Measurements from ENCODE around the gene NFYC.

Gene NFYC

DNA sequence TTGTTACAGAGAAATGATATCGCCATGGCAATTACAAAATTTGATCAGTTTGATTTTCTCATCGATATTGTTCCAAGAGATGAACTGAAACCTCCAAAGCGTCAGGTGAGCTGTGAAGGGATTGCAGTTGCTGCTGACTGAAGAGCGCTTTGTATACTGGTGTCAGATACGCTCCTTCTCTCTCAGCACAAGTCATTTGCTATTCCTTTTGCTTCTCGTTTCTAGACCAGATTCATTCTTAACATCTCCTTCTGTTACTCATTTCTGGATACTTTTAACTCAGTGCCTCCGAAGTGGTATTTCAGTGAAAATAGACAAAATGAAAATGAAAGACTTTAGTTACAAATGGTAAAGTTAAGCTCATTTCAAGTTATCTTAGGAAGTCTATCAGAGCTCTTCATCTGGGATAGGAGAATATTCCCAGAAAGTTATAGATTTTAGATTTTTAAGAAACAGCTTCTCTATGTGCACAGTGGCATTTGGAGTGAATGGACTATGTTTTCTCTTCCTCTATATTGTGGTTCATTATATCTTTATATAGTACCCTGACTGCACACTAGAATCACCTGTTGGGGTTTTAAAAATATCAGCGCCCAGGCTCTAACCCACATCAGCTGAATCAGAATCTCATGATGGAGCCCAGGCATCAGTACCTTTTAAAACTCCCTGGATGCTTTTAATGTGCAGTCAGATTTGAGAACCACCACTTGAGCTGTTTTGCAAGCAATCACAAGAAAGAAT is 61.8 kb downstream of the NFYC start:
- Histone ChIP-seq H3K27me3 (no peaks in the 10 kb centered on the region), H3K4me3 (ENCODE audit: low read depth in 1 of 2, low read length in 1 of 2) (no peak overlapping the region), H3K9me3 (no peaks in the 10 kb centered on the region), H3K27ac (no peak overlapping the region), H3K36me3 (peaks cover 97% of the 10 kb centered on the region), H3K4me1 (ENCODE audit: control insufficient read depth in 1 of 2, insufficient read depth in 1 of 2, low read depth in 1 of 2, low read length in 1 of 2) (no peaks in the 10 kb centered on the region)
- TF ChIP-seq, protein P1, sequence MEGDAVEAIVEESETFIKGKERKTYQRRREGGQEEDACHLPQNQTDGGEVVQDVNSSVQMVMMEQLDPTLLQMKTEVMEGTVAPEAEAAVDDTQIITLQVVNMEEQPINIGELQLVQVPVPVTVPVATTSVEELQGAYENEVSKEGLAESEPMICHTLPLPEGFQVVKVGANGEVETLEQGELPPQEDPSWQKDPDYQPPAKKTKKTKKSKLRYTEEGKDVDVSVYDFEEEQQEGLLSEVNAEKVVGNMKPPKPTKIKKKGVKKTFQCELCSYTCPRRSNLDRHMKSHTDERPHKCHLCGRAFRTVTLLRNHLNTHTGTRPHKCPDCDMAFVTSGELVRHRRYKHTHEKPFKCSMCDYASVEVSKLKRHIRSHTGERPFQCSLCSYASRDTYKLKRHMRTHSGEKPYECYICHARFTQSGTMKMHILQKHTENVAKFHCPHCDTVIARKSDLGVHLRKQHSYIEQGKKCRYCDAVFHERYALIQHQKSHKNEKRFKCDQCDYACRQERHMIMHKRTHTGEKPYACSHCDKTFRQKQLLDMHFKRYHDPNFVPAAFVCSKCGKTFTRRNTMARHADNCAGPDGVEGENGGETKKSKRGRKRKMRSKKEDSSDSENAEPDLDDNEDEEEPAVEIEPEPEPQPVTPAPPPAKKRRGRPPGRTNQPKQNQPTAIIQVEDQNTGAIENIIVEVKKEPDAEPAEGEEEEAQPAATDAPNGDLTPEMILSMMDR (IDR thresholded peaks at IDR 0.05): no peak

DNA sequence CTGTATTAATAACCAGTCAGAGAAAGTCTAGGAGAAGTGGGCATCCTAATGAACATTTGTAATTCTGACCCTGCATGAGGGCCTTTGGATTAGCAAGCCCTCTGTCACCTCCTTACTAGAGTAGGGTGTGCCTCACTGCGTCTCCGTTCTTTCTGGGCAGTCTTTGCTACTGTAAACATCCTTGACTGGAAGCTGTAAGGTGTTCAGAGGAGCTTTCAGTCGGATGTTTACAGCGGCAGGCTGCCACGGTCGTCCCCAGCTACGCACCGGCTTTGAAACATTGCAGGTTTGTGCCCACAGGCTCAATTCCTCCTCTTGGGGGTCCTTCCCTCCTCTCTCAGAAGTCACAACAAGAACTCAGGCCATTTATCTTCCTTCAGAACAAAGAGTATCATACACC is 62.7 kb downstream of the NFYC start:
- TF ChIP-seq, protein P1 (IDR thresholded peaks at IDR 0.05): no peak
- H3K27ac ChIP-seq: no peak overlapping the region
- no peaks in the 10 kb centered on the region for H3K27me3 ChIP-seq
- no peaks in the 10 kb centered on the region for H3K9me3 ChIP-seq
- H3K4me3 ChIP-seq (ENCODE audit: low read depth in 1 of 2, low read length in 1 of 2): no peak overlapping the region
- H3K36me3 ChIP-seq: peaks cover 97% of the 10 kb centered on the region
- no peaks in the 10 kb centered on the region for H3K4me1 ChIP-seq (ENCODE audit: control insufficient read depth in 1 of 2, insufficient read depth in 1 of 2, low read depth in 1 of 2, low read length in 1 of 2)

DNA sequence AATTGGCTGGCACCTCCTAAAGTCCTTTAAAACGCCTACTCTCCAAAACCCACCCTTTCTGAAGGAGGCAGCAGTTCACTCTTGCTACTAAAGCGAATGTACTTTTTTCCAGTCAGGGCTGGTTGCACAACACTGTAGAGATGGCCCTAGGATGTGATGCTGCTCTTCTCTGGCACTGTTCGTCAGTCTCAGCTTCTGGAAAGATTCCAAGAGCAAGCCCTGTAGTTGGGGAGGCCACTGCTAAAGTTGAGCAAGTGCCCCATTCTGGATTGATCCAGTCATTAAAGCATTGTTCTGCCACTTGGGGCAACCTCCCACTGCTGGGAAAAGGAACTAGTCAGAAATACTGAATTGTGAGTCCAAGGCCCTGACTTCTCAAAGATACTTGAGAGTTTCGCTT is 63.6 kb downstream of the NFYC start:
- Histone ChIP-seq H3K27ac (no peak overlapping the region), H3K4me3 (ENCODE audit: low read depth in 1 of 2, low read length in 1 of 2) (no peak overlapping the region), H3K4me1 (ENCODE audit: control insufficient read depth in 1 of 2, insufficient read depth in 1 of 2, low read depth in 1 of 2, low read length in 1 of 2) (no peaks in the 10 kb centered on the region), H3K36me3 (peaks cover 97% of the 10 kb centered on the region), H3K27me3 (no peaks in the 10 kb centered on the region), H3K9me3 (no peaks in the 10 kb centered on the region)
- TF ChIP-seq, protein P1 (IDR thresholded peaks at IDR 0.05): no peak

DNA sequence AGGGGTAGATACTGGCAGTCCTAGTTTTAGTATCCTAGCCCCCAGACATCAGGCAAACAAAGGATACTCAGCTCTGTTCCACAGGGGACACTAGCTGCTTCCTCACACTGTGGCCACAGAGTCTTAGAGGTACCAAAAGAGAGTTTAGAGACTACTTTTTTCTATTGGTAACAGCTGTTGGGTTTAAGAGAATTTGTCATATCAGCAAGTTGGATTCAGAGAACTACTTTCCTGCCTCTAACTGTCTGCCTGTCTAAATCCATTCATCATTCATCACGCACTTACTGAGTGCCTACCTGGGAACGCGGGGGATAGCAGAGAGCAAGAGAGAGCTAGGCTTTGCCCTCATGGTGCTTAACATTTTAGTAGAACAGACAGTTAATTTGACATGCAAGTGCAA is 65.0 kb downstream of the NFYC start:
- Histone ChIP-seq H3K4me3 (ENCODE audit: low read depth in 1 of 2, low read length in 1 of 2) (no peak overlapping the region), H3K4me1 (ENCODE audit: control insufficient read depth in 1 of 2, insufficient read depth in 1 of 2, low read depth in 1 of 2, low read length in 1 of 2) (no peaks in the 10 kb centered on the region), H3K27me3 (no peaks in the 10 kb centered on the region), H3K36me3 (peaks cover 97% of the 10 kb centered on the region), H3K9me3 (no peaks in the 10 kb centered on the region), H3K27ac (no peak overlapping the region)
- TF ChIP-seq, protein P1 (IDR thresholded peaks at IDR 0.05): no peak

DNA sequence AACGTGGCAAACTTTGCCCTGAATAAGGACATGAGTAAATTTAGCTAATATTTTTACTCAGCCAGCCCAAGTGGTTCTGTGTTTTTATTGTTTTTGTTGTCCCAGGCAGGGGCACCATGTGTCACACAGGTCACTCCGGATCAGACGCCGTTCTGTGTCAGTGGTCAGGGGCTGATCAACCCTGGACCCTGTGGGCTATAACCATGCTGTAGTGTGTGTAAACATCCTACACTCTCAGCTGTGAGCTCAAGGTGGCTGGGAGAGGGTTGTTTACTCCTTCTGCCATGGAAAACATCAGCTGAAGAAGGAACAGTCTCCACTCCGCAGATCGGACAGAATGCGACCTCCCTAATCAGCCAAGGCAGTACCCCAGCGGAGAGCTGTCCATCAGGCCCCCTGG is 65.6 kb downstream of the NFYC start:
- Histone ChIP-seq H3K36me3 (peaks cover 97% of the 10 kb centered on the region), H3K27ac (no peak overlapping the region), H3K9me3 (no peaks in the 10 kb centered on the region), H3K27me3 (no peaks in the 10 kb centered on the region), H3K4me3 (ENCODE audit: low read depth in 1 of 2, low read length in 1 of 2) (no peak overlapping the region), H3K4me1 (ENCODE audit: control insufficient read depth in 1 of 2, insufficient read depth in 1 of 2, low read depth in 1 of 2, low read length in 1 of 2) (no peaks in the 10 kb centered on the region)
- TF ChIP-seq, protein P1 (IDR thresholded peaks at IDR 0.05): no peak

Measured in neutrophil (primary cell).